TTC549 (cell line): ENCODE data around the gene URAD.
"Not testable (repeated sequence)": the region's sequence is repeated elsewhere in the genome, so short reads cannot be mapped to it uniquely, and the experiment has no call there.

ENCODE experiments used
- FAIRE-seq: peaks from 2 replicates; lab custom pipeline; 2012; peaks lifted over from hg19 to GRCh38; lab: Jason Lieb, UNC

The URAD gene

DNA sequence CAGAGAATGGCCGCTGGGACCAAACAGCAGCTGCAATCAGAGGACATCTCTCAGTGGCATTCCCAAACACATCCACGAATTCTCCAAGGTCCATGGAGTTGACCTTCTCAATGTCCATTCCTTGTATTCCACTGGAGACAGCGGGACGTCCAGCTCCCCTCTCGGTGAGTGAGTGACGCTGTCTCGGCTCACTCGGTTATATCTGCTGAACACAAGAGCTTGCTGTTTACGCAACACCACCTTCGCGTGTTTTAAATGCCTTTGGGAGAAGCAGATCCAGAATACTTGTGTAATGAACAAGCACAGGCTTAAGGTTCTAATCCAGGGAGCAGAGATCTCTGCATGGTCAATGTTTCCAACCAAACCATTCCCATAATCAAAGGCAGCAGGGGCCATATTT is at the start of gene URAD:
Gene URAD, minus strand, starts transcription at position 174 of the 400 bp plus-strand sequence. Its CDS starts 56 bp downstream, at position 118.
- no peak for FAIRE-seq

DNA sequence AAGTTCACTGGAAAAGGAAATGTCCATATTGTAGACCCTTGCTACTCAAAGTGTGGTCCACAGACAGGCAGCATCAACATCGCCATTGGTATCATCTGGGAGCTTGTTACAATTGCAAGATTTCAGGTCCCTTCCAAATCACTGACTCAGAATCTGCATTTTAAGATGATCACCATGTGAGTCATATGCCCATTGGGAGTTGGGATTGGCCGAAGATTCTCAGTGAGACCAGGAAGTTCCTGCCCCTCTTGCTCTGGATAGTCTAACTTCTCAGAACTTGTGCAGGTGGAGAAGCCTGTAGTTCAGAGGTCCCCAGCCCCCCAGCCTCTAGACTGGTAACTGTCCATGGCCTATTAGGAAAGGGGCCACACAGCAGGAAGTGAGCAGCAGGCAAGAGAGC is 48.9 kb upstream of the URAD start:
- no peak for FAIRE-seq

- no peak for FAIRE-seq
Measured at GRCh38 chr13:28035146-28035782, 46.8 kb upstream of the URAD start.

GRCh38 chr13:28033894-28034655 is 45.6 kb upstream of the URAD start:
- no peak for FAIRE-seq

GRCh38 chr13:28032438-28032837 is 43.9 kb upstream of the URAD start:
- FAIRE-seq = not testable (repeated sequence)

DNA sequence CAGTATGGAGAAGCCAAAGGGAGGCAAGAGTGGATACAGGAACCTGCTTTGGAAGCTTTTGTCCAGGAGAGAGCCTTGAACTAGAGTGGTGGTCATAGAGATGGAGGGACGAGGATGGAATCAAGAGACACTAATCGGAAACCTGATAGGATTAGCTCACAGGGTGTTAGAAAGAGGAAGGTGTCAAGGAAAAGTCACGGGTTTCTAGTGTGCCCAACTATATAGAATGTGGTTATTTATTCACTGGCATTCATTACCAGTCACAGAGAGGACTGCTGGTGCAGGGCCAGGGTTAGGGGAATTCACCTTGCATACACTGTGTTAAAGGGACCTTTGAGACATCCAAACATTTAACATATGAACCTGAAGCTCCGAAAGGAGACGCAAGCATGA is 43.4 kb upstream of the URAD start:
- no peak for FAIRE-seq

- no peak for FAIRE-seq
Measured at GRCh38 chr13:28031220-28031895, 42.9 kb upstream of the URAD start.

GRCh38 chr13:28027607-28028364 is 39.3 kb upstream of the URAD start:
- FAIRE-seq = no peak

DNA sequence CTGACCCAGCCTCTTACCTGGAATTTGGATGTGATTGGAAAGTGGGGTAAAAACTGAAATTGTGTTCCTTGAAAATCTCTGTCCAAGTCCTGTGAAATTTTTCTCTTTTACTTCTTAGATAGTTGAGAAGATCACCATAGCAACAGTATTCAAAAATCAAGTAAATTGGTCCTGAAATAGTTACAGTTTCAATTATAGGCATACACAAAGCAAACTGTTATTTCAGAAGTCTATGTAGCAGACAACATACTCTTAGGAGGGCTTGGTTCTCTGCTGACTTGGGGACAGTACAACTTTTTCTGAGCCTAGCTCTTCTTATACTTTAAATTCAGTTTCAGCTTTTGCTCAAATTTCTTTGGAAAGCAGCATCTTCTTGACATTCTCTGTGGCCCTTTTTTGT is 38.6 kb upstream of the URAD start:
- no peak for FAIRE-seq

DNA sequence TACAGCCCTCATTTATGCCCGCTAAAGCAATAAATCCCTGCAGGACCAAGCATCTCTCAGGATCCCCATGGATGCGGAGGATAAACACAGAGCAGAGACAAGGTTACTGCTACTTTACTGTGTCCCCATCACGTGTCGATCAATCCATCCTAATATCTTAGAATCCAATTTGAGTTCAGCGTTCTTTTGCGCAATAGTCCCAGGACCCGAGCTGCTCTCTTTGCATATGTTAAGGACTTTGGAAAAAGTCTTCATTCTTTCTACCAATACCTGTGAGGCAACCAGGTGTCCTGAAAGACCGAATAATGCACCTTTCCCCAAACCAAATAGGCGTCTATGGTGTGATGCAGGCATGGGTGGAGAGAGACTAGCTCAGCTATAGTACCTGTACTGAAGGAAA is 38.0 kb upstream of the URAD start:
- no peak for FAIRE-seq

DNA sequence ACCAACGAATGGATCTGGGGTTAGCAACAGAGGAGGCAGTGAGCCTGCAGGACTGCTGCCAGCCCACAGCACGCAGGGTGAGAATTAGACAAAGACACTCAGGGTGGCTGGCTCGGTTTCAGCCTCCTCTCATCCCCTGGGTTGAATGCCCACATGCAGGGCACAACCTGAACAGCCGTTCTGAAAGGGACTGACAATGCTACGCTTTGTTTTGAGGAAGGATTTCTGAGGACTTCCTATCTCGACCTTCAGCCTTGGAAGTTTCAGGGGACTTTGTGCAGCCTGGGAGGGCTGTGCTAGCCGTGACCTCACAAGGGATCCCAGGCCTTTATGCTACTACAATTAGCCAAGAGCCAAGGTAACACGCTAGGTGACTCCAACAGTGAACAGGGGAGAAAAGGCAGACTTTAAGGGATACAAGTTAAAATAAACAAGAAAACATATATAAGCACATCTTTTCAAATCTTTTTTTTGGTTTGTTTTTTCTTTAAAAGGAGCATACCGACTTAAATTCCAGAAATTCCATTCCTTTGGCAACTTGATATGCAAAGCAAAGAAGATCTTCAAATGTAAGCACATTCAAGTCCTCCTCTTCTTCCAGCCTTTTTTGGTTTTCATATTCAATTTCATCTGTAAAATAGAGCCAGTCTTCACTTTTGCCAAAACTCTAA is 34.5 kb upstream of the URAD start:
- no peak for FAIRE-seq

DNA sequence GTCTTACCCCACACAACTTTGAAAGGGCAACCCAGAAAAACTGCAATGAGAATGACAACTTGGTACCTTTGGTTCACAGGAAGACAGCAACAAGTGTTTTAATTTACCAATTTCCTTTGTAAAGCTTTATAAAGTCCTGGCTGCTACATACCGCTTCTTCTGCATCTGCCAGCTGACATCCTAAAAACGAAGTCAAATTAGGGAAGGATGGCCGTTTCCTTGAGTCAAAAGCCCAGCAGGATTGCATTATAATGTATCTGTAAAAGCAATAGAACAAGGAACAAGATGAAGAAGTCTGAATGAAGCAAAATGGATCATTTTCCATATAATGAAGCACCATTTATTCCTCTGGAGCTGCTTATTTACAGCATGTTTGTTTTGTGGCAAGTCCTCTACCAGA is 25.8 kb upstream of the URAD start:
- FAIRE-seq = no peak

- no peak for FAIRE-seq
Measured at GRCh38 chr13:28013482-28013881, 25.0 kb upstream of the URAD start.

DNA sequence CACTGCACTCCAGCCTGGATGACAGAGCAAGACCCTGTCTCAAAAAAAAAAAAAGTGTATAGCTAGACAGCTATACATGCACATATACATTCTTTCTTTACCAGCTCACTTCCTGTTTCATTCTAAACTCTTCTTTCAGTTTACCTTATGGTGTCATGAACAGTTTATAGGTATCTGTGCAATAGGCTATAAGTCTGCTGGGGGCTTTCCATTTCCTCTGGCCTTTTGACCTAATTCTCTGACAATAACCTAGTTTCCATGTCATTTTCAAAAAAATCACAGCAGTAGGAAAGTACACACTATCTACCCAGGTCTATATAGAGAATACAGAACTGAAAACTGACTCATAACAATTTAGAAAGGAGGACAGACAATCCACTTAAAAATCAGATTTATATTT is 24.4 kb upstream of the URAD start:
- FAIRE-seq = no peak

DNA sequence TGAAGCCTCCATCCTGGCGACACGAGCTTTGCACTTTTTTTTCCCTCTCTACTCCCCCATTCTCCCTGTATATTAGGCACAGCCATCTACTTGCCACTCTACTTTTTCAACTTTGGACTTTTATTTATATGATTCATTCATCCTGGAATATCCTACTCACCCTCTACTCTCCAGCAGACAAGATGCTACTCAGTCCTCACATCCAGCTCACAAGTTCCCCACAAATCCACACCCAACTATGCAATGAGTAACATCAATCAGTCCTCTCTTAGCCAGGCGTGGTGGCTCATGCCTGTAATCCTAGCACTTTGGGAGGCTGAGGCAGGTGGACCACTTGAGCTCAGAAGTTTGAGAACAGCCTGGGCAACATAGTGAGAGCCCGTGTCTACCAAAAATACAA is 23.9 kb upstream of the URAD start:
- no peak for FAIRE-seq

DNA sequence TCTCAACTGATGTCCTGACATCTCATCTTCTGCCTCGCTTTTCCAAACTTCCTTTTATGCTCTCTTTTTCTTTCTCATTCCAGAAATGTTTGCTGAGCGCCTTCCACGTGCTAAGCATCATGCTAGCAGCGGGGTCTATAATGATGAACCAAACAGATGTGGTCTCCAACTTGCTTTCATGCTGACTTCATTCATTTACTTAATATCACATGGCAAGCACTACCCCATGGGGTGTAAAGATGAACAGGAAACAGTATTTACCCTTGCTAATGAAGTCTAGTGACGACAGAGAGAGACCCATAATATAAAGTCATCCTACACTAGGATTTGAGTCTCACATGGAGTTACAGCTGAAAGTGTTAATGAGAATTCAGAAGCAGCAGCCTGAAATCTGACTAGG is 21.6 kb upstream of the URAD start:
- FAIRE-seq = no peak

GRCh38 chr13:28005016-28005415 is 16.5 kb upstream of the URAD start:
- not testable (repeated sequence) for FAIRE-seq

DNA sequence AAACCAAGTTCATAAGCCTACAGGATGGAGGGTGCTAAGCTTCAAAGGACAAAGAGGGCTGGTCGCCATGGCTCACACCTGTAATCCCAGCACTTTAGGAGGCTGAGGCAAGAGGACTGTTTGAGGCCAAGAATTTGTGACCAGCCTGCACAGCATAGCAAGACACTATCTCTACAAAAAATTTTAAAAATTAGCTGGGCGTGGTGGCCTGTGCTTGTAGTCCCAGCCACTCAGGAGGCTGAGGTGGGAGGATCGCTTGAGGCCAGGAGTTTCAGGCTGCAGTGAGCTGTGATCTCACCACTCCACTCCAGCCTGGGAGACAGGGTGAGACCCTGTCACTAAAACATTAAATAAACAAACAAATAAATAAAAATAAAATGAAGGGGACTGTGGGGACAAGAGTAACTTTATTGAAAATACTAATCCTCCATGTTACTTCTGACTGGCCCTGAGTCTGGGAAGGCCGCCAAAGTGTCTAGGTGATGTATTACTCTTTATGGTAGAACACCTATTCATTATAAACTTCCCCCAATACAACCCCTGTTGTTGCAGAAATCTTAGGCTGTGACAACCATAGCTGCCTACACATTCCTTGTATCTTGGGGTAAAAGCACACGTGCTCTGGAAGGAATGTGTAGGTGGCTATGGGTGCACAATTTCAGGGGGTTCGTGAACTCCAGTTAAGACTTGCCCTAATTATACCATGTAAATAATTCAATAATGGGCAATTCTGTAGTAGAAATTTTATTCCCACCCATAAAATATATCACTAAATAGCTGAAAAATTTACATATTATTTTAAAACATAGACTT is 14.6 kb upstream of the URAD start:
- no peak for FAIRE-seq

DNA sequence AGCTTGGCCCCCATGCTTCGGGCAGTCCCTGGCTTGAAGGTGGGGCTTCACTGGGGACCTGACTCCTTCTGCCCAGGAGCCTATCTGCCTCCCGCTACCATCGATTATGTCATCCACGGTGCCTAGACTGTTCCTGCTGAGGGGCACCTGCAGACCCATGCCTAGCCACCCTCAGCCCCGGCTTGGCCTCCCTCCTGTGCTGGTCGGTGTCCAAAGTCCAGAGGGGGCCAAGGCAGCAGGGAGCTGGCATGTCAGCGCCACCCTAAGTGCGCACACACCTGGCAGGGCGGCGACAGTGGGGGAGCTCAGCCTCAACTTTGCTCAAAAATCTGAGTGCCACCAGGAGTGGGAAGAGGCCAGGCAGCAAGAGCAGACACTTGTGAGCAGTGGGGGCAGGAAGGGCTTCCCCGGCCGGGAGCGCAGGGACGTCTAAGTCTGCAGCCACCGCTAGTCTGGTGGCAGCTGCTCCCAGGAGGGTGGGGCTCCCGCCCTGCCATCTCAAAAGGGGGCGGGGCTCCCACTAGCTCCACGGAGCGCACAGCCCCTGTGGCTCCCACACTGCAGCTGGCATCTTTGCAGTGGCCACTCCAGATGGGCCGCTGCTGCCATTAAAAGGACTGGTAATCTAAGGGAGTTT is 13.5 kb upstream of the URAD start:
- no peak for FAIRE-seq

DNA sequence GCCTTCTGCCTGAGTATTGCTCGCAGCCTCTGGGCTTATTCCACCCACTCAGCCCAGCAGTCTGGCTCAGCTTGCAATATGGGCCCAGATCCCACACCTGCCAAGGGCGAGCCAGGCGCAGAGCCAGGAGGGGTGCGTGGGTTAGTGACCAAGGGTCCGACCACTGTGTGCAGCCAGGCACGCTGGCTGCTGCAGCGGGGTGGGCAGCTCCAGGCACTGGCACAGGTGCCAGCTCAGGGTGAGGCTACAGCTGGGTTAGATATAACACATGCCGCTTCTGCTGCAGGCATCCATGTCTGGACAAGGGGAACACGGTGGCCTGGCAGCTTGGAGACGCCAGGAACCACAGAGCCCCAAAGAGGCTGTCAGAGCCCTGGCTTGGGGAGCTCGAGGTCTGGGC is 12.6 kb upstream of the URAD start:
- no peak for FAIRE-seq

- FAIRE-seq = no peak
Measured at GRCh38 chr13:28000567-28000966, 12.1 kb upstream of the URAD start.
